ENCODE data around the gene LSM7.
"Not testable (repeated sequence)": the region's sequence is repeated elsewhere in the genome, so short reads cannot be mapped to it uniquely, and the experiment has no call there.

The LSM7 gene

DNA sequence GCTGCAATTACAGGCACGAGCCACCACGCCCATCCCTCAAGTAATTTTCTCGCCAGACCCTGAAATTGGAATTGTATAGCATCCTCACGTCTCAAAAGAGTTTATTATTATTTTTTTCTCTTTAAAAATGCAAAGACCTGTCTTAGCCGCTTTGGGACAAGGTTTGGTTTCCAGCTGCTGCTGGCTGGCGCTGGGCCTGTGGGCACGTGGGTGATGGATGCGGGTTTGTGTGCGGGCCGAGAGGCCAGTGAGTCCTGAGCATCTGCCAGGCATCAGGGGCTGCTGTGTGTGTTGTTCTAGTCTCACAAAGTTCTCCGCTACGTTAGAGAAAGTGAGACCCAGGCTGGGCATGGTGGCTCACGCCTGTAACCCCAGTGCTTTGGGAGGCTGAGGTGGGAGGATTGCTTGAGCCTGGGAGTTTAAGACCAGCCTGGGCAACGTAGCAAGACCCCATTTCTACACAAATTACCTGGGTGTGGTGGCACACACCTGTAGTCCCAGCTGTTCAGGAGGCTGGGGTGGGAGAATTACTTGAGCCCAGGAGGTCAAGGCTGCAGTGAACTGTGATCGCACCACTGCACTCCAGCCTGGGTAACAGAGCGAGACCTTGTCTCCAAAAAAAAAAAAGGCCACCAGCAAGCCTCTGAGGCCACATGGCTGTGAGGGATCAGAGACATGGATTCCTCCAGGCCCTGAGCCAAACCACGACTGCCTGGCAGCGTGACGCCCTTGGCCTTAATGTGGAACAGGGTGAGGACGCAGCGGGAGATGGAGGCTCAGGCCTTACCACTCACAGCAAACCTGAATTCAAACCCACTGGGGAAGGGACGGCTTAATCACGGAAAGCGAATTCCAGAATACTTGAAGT, 27.0 kb upstream of the LSM7 start:
- DNase-seq (ENCODE audit: low read depth in 3 of 3), result no peak

GRCh38 chr19:2354670-2355069, 26.3 kb upstream of the LSM7 start:
- DNase-seq (ENCODE audit: low read depth in 3 of 3), result no peak

- DNase-seq (ENCODE audit: low read depth in 3 of 3), result no peak
Measured at GRCh38 chr19:2353887-2354592, 25.7 kb upstream of the LSM7 start.

DNA sequence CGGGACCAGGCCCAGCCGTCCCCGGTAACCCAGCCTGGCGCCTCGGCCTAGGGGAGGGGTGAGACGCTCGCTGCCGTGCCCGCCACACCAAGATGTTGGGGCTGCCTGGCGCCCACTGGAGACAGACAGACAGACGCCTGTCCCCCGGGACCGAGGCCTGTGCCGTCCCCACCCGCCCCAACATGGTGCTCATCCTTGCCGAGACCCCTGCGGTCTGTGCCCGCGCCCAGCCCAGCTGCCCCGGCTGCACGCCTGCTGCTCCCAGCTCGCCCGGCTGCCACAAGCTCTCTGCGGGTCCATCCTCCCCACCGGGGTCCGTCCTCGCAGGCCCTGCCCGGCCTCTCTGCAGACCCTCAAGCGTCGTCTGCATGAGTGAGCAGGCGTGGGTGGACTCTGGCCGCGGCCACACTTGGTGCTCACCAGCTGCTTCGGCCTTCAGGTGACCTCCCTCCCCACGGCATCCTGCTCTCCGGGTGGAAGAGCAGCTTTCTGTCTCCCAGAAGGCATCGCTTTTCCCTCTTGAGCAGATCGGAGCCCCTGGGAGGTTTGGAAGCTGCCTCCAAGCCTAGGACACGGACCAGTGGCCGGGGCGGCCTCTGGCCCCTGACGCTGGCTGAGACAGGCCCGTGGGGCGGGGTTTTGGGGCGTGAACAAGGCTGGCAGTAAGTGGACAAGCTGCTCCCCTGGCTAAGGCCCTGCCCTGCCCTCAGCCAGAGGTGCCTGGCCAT, 24.9 kb upstream of the LSM7 start:
- no peak for DNase-seq (ENCODE audit: low read depth in 3 of 3)

DNA sequence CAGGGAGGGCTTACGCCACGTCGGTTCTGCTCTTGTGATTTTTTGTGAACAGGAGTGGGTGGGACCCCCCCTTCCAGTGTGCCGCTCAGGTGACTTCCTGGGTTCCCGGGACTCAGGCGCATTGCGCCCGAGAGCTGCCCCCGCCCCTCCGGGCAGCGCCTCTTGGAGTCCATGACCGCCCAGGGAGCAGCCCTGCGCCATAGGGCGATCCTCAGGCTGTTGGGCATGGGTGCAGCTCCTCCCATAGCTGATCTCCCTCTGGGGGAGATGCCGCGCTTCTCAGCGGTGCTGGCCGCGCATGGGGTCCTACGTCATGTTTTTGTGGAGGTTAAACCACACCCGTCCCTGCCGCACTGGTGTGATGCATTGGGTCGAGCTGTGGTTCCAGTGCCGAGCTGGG, 23.7 kb upstream of the LSM7 start:
- DNase-seq (ENCODE audit: low read depth in 3 of 3), result no peak

- no peak for DNase-seq (ENCODE audit: low read depth in 3 of 3)
Measured at GRCh38 chr19:2351591-2351990, 23.2 kb upstream of the LSM7 start.

DNA sequence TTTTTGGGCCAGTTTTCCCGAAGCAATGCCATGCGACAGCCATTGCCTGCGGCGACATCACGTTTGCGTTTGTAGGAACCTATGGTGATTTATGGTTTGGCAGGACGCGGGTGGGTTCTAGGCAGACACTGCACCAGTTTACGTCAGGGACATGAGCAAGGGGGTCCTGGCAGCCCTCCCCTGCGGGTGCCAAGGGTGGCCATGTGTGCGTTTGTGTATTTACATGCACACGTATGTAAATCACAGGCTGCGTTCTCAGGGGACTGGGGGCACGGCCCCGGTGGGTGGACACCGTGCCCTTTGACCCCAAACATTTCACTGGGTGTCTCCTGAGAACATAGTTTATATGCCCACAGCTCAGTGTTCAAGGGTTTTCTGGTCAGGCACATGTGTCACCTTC, 22.3 kb upstream of the LSM7 start:
- no peak for DNase-seq (ENCODE audit: low read depth in 3 of 3)

- not testable (repeated sequence) for DNase-seq (ENCODE audit: low read depth in 3 of 3)
Measured at GRCh38 chr19:2349818-2350217, 21.4 kb upstream of the LSM7 start.

GRCh38 chr19:2345794-2346663, 17.6 kb upstream of the LSM7 start:
- DNase-seq (ENCODE audit: low read depth in 3 of 3), result no peak

GRCh38 chr19:2345076-2345475, 16.7 kb upstream of the LSM7 start:
- DNase-seq (ENCODE audit: low read depth in 3 of 3), result no peak

DNA sequence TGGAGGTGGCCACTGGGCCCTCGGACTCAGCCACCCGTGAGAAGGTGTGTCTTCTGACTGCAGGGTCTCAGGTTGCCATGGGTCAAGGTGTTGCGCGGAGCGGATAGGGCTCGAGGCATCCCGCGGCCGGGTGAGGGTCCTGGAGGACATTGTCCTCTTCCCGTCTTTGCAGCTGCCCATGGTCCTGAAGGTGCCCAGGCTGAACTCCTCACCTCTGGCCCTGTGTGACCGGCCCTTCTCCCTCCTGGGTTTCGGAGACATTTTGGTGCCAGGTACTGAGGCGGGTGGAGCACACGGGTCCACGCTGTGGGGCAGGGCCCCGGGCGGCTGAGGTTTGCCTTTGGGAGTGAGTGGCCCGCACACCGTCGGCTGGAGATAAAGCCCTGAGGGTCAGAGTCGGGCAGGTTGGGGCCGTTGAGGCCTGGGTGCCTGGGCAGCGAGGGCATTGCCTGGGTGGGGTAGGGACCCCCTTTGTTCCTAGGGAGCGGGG, 16.0 kb upstream of the LSM7 start:
- DNase-seq (ENCODE audit: low read depth in 3 of 3), result no peak

GRCh38 chr19:2343289-2343982, 15.1 kb upstream of the LSM7 start:
- no peak for DNase-seq (ENCODE audit: low read depth in 3 of 3)

DNA sequence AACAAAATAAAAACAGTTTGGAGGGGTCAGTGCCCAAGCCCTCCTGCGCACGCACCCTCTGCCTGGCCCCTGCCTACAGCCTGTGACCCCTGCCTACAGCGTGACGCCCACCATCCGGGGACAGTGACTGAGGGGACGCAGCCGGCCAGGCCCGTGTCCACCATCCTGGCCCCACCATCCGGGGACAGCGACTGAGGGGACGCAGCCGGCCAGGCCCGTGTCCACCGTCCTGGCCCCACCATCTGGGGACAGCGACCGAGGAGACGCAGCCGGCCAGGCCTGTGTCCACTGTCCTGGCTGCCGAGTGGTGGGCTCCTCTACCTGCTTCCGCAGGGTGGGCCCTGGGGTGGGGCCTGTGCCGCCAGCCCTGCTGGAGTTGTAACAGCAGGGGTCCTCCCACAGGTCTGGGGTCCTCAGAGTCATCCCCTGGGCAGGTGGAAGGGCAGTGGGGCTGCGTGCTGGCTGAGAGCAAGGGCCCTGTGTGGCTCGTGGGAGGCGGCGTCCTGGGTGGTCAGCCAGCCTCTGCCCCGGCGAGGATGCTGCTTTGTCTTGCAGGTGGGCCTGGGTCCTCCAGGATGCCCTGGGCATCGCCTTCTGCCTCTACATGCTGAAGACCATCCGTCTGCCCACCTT, 14.4 kb upstream of the LSM7 start:
- no peak for DNase-seq (ENCODE audit: low read depth in 3 of 3)

GRCh38 chr19:2341982-2342381, 13.6 kb upstream of the LSM7 start:
- no peak for DNase-seq (ENCODE audit: low read depth in 3 of 3)

DNA sequence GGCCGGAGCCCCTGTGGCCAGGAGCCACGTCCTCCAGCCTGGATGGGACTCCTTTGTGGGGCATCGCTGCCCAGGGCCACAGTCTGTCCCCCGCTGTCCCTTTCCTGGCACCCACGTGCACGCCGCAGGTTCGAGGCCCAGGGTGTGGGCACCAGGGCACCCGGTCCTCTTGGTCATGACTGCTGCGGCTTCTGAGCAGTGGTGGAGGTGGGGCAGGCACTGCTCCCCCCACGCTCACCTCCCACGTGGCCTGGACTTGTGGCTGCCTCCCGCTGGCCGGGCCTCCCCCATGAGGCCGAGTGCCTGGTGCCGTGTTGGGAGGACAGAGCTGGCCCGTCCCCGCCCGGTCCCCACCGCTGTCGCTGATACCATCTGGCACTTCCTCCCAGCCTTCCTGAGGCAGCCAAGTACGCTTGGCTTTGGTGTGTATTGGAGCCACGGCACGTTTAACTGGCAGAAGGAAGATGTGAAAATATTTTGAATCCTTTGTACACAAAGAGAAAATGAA, 12.9 kb upstream of the LSM7 start:
- DNase-seq (ENCODE audit: low read depth in 3 of 3), result no peak

- no peak for DNase-seq (ENCODE audit: low read depth in 3 of 3)
Measured at GRCh38 chr19:2340496-2341243, 12.3 kb upstream of the LSM7 start.

DNA sequence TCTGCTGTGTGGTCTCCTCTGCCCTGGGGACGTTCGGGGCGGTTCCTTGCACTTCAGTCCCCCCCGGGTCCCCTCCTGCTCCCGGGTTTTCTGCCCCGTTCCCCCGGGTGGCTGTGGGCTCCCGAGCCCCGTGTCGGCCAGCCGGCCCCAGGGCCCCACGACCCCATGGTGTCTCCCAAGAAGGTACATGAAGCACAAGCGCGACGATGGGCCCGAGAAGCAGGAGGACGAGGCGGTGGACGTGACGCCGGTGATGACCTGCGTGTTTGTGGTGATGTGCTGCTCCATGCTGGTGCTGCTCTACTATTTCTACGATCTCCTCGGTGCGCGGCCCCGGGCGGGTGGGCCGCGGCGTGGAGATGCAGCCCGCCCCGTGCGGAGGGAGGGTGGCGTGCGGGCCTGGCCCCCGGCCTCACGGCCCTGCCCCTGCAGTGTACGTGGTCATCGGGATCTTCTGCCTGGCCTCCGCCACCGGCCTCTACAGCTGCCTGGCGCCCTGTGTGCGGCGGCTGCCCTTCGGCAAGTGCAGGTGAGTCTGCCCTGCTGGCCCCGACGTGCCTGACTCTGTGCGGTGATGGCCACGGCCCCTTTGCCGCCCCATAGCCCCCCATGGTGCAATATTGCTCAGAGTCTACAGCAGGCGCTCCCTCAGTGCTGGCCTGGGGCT, 11.4 kb upstream of the LSM7 start:
- DNase-seq (ENCODE audit: low read depth in 3 of 3), result no peak

DNA sequence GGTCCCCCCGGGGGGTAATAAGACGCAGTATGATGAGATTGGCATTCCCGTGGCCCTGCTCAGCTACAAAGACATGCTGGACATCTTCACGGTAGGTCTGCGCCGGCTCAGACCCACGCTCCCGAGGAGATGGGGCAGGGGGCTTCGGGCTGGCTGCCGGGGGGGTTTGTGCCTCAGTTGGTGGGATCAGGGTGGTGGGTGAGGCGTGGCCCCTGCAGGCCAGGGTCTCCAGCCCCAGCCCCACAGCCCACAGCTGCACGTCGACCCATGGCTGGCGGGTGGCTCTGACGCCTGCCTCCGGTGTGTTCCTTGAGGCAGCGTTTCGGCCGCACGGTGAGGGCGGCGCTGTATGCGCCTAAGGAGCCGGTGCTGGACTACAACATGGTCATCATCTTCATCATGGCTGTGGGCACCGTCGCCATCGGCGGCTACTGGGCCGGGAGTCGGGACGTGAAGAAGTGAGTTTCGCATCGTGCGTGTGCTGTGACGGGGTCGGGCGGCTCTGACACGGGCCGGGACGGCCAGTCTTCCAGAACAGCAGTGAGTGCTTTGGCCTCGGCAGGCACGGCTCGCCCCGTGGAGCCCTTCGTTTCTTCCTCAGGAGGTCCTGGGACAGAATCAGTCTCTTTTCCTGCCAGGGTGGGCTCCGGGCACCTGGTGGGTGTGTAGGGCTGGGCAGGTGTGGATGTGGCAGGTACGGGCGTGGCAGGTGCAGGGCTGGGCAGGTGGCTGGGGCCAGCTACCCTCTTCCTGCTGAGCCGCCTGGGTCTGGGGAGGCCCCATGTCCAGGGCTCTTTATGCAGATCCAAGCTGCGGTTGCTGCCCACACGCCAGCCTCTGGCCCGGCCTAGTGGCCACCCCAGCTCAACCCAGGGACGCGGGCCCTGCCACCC, 10.6 kb upstream of the LSM7 start:
- DNase-seq (ENCODE audit: low read depth in 3 of 3), result no peak

Measured in stimulated activated CD4-positive, alpha-beta T cell treated with anti-CD3 and anti-CD28 coated beads, TNF-alpha, amount 100 ng/mL, for 4 hours (primary cell).